Cardiac fibroblast (primary cell): ENCODE data around the gene UGCG.
"Not testable (repeated sequence)": the region's sequence is repeated elsewhere in the genome, so short reads cannot be mapped to it uniquely, and the experiment has no call there.

Experiments
- DNase-seq, 2 donors: peaks; one replicate each; pipeline versions ENCODE4 v3.0.0 to v3.0.0-alpha.2; 2010; ENCODE audit warnings: low read depth in 2 of 2
- H3K4me3 ChIP-seq, 2 donors: replicated peaks in 1 of 2; 1 replicate in 1 of 2; 2 replicates in 1 of 2; pipeline ENCODE4 v1.5.1; 2011; ENCODE audit warnings: low read depth in 2 of 2, low read length in 2 of 2, mild to moderate bottlenecking in 2 of 2, moderate library complexity in 1 of 2
- TF ChIP-seq, protein P1 (sequence below): IDR thresholded peaks from one replicate; pipeline ENCODE4 v1.5.1; 2011; ENCODE audit warnings: low read depth, mild to moderate bottlenecking, low read length, inconsistent platforms

UGCG gene

DNA sequence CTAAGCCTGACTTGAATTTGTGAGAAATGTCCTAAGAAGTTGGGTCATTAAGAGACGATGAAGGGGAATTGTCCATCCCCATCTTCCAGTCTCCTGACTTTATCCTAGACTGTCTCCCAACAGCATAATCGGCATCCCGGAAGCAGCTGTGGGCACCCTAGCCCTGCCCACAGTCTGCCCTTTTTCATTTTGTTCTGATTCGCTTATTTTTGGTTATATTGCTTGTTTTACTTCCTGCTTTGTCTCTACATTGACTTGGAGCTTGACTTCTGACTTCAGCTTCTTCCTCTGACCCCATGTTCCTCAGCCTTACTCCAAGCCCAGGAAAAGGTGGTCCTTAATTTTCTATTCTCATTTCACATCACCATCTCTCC, 41.8 kb downstream of the UGCG start:
- no peak for DNase-seq
- no peak overlapping the region for H3K4me3 ChIP-seq

DNA sequence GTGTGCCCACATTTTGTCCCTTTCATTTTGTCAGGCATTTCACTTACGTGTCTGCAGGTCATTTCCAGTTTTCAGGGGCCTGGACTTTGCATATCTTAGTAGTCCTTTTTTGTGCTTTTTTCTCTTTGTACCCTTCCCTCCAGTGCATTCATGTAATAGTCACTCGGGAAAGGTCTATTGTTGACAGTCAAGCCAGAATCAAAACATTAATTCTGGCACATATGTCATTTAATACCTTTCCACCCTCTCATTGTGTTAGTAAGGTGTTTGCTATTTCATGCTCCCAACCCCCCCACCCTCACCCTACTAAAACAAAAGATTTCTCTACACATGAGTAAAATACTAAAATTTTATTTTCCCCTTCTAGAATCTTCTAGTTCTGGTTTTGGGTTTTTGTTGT, 42.7 kb downstream of the UGCG start:
- peak in 1 of 2 donors; percentile 53 for DNase-seq
- TF ChIP-seq, protein P1, sequence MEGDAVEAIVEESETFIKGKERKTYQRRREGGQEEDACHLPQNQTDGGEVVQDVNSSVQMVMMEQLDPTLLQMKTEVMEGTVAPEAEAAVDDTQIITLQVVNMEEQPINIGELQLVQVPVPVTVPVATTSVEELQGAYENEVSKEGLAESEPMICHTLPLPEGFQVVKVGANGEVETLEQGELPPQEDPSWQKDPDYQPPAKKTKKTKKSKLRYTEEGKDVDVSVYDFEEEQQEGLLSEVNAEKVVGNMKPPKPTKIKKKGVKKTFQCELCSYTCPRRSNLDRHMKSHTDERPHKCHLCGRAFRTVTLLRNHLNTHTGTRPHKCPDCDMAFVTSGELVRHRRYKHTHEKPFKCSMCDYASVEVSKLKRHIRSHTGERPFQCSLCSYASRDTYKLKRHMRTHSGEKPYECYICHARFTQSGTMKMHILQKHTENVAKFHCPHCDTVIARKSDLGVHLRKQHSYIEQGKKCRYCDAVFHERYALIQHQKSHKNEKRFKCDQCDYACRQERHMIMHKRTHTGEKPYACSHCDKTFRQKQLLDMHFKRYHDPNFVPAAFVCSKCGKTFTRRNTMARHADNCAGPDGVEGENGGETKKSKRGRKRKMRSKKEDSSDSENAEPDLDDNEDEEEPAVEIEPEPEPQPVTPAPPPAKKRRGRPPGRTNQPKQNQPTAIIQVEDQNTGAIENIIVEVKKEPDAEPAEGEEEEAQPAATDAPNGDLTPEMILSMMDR, result no peak
- H3K4me3 ChIP-seq, result no peak overlapping the region

More for the DNA sequence above, 41.8 kb downstream of the UGCG start:
- TF ChIP-seq, protein P1, result no peak

DNA sequence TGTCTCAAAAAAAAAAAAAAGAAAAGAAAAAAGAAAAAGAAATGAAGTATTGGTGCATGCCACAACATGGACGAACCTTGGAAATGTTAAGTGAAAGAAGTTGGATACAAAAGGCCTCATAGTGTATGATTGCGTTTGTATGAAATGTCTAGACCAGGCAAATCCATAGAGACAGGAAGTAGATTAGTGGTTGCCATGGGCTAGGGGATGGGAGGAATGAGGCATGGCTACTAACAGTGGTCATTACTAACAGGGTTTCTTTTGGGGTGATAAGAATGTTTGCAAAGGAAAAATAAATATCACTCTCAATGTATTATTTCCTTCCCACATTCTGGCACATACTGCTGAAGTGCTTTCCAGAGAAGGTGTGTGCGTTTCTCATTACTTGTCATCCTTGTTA, 44.1 kb downstream of the UGCG start:
- TF ChIP-seq, protein P1, result no peak
- no peak overlapping the region for H3K4me3 ChIP-seq
- DNase-seq, result peak; percentile 39 to 64

DNA sequence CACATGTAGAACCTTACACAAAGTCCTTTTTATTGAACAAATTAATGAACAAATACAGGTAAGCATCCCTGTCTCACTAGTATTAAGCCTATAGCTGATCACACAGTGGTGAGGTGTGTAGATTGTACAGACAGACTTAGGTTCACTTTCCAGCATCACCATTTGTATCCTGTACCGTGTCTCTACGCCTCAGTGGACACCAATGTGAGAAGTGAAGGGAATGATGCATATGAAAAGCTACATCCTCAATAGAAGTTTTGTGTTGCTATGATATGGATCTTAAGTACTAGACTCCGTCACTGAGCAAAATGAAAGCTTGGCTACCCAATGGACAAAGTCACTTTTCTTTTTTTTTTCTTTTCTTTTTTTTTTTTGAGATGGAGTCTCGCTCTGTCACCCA, 46.6 kb downstream of the UGCG start:
- no peak for DNase-seq
- TF ChIP-seq, protein P1, result no peak
- no peak overlapping the region for H3K4me3 ChIP-seq

DNA sequence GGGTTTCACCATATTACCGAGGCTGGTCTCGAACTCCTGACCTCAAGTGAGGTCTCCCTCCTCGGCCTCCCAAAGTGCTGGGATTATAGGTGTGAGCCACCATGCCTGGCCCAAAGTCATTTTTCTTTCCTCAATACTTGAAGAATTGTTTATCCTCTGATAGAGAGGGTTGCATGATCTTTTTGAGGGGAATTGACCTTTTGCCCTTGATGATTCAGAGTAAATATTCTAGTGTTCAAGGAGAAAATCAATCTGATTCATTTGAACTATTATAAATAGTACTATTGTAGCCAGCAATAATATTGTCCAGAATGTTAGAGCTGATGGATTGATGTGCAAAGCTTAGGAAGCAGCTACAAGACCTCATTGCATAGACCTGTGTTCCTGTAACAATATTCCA, 47.1 kb downstream of the UGCG start:
- TF ChIP-seq, protein P1, result no peak
- no peak for DNase-seq
- no peak overlapping the region for H3K4me3 ChIP-seq

DNA sequence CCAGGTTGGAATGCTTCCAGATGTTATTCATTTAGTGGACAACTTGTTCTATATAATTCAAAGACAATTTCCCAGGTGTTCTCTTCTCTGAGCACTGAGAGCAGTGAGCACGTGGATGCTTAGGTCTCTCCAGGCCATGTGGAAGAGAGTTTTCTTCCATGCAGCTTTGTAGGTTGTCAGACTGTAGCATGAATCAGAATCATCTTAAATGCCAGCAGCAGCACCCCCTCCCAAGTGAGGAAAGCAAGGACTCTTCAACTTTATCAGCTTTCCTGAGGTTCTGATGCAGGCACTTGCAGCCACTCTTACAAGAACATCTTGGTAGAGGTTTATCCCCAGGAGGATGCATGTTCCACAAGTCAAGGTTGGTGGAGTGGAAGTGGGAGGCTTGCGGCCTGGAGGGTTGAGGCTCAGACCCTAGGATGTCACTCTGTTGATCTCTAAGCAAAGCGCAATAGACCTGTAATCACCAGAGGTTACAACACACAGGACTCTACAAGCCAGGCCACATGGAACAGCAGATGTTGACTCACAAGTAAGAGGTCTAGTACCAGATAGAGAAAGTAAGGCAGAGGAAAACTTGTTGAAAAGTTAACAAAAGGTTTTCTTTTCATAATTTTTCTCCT, 47.7 kb downstream of the UGCG start:
- no peak overlapping the region for H3K4me3 ChIP-seq
- TF ChIP-seq, protein P1, result no peak
- peak; percentile 60 to 82 for DNase-seq

DNA sequence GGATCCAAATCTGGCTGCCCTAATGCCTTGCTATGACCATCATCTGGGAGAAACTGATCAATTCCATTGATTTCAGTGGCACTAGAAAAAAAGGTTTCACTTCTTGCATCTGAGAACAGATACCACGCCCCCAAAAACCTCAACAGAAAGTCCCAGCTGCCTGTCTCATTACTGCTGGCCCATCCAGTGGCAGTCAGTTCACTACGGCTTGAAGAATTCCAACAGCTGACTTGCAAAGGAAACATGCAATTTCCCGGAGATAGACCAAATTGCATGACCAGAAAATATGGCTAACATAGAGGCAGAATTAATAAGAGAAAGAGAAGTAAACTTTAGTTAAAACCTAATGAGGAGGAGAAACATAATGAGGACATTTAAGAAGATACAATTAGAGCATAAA, 48.6 kb downstream of the UGCG start:
- H3K4me3 ChIP-seq, result no peak overlapping the region
- TF ChIP-seq, protein P1, result no peak
- peak; percentile 73 to 76 for DNase-seq

DNA sequence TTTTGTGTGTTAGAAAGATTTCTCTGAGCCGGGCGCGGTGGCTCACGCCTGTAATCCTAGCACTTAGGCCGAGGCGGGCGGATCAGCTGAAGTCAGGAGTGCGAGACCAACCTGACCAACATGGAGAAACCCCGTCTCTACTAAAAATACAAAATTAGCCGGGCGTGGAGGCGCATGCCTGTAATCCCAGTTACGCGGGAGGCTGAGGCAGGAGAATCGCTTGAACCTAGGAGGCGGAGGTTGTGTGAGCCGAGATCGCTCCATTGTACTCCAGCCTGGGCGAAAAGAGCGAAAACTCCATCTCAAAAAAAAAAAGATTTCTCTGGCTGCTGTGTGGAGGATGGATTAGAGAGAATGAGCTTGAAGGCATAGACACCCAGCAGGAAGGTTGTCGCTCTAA, 51.5 kb downstream of the UGCG start:
- H3K4me3 ChIP-seq, DNase-seq: not testable (repeated sequence)
